Endothelial cell (in vitro differentiated cells): ENCODE measurements around the gene MFAP1. TPM values are rescaled to one million over a fixed set of nuclear protein-coding genes. Genes with fewer than 3 reads are reported as not detected.

Experiments used
- DNase-seq: peaks from one replicate; pipeline ENCODE4 v3.0.0; 2021; ENCODE audit warnings: low spot score
- H3K27ac Mint-ChIP-seq: one replicate; pipeline ENCODE4 v1.8.0; 2021; ENCODE audit warnings: mixed read lengths, inconsistent platforms; ENCODE audit not compliant: unreplicated experiment
- H3K27me3 Mint-ChIP-seq: one replicate; pipeline ENCODE4 v1.8.0; 2021; ENCODE audit warnings: mild to moderate bottlenecking, moderate library complexity, mixed read lengths, inconsistent platforms; ENCODE audit not compliant: unreplicated experiment
- H3K36me3 Mint-ChIP-seq: one replicate; pipeline ENCODE4 v1.8.0; 2021; ENCODE audit warnings: mild to moderate bottlenecking, low read depth, mixed read lengths, inconsistent platforms; ENCODE audit not compliant: unreplicated experiment
- H3K4me1 Mint-ChIP-seq: one replicate; pipeline ENCODE4 v1.8.0; 2021; ENCODE audit warnings: mild to moderate bottlenecking, mixed read lengths, inconsistent platforms; ENCODE audit not compliant: unreplicated experiment
- H3K4me3 Mint-ChIP-seq: one replicate; pipeline ENCODE4 v1.8.0; 2021; ENCODE audit warnings: mild to moderate bottlenecking, mixed read lengths, inconsistent platforms; ENCODE audit not compliant: unreplicated experiment
- H3K9me3 Mint-ChIP-seq: one replicate; pipeline ENCODE4 v1.8.0; 2021; ENCODE audit warnings: mixed read lengths, inconsistent platforms; ENCODE audit not compliant: unreplicated experiment
- total RNA-seq: library from RNA; stranded (reverse); fragmentation: NEBNext Ultra II Directional; extraction: Animal tissue kit (Norgen Biotek cat#: 25700); gene quantifications from one replicate; pipeline ENCODE4 v1.2.1, GENCODE V29; 2021; ENCODE audit not compliant: unreplicated experiment
- TF ChIP-seq, protein P1 (sequence below): fragments of 200-600 bp; sonication (generic); IDR thresholded peaks from one replicate; pipeline ENCODE4 v1.5.0; 2021; ENCODE audit warnings: antibody characterized with exemption; ENCODE audit not compliant: unreplicated experiment

Gene MFAP1
- total RNA-seq, 1 donor from 2014 or later: 28.6 TPM

DNA sequence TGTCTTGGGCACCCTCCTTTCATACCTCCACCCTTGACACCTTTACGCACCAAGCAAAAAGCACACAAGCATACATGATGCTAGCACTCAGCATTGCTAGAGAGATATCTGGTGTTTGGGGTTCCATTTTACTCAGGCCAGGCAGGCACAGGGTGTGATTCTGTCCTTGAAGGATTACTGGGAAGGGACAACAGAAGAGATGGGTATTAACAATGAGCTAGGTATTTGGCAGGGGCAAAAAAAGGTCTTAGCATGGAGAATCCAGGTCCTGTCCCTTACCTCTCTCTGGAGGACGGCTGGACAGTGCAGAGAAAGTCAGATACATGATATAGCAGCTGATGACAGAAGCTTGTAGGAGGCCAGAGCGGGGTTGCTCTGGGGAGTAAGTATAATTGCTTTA lies 27.9 kb downstream of the MFAP1 start:
- Mint-ChIP-seq H3K4me1 (peaks cover 56% of the 10 kb centered on the region), H3K9me3 (no peaks in the 10 kb centered on the region), H3K4me3 (peak overlapping the region; percentile 72), H3K27ac (peak overlapping the region; percentile 52), H3K27me3 (peaks cover 29% of the 10 kb centered on the region), H3K36me3 (peaks cover 63% of the 10 kb centered on the region)
- no peak for DNase-seq
- TF ChIP-seq, protein P1, sequence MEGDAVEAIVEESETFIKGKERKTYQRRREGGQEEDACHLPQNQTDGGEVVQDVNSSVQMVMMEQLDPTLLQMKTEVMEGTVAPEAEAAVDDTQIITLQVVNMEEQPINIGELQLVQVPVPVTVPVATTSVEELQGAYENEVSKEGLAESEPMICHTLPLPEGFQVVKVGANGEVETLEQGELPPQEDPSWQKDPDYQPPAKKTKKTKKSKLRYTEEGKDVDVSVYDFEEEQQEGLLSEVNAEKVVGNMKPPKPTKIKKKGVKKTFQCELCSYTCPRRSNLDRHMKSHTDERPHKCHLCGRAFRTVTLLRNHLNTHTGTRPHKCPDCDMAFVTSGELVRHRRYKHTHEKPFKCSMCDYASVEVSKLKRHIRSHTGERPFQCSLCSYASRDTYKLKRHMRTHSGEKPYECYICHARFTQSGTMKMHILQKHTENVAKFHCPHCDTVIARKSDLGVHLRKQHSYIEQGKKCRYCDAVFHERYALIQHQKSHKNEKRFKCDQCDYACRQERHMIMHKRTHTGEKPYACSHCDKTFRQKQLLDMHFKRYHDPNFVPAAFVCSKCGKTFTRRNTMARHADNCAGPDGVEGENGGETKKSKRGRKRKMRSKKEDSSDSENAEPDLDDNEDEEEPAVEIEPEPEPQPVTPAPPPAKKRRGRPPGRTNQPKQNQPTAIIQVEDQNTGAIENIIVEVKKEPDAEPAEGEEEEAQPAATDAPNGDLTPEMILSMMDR: no peak

DNA sequence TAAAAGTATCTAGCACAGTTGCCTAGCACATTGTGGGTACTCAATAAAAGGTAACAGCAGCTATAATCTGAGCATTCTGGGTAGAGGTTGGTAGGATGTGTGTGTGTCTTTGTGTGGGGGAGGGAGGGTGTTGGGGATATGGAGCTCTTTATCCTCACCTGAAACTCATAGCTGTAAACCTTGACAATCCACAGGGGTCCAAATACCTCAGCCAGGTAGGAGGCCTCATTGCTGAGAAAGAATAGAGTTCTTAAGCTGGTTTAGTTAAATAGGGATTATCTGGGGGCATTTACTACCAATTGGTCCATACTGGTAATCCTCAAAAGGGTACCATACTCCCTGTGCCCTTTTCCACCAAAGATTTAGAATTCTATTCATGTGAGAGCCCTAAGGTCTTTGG lies 28.5 kb downstream of the MFAP1 start:
- Mint-ChIP-seq H3K4me1 (peaks cover 54% of the 10 kb centered on the region), H3K36me3 (peaks cover 63% of the 10 kb centered on the region), H3K27me3 (peaks cover 32% of the 10 kb centered on the region), H3K9me3 (no peaks in the 10 kb centered on the region), H3K27ac (no peak overlapping the region), H3K4me3 (peak overlapping the region; percentile 72)
- DNase-seq: no peak
- TF ChIP-seq, protein P1: no peak

DNA sequence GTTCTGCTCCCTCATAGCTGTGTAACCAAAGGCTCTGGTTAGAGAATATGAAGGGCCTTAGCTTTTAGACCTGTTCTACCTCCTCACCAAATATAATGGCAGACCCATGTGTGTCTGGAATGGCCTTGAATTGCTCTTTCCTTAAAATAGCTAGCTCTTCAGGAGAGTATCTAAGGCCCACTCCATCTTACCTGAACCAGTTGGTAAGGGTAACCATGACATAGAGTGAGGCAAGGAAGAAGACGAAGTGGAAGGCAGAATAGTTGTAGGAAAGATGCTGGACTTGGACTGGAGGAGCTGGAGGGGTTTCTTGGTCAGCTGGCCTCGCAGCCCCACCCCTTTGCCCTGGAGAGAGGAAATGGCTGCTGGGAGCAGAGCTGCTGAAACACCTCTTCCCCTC lies 29.3 kb downstream of the MFAP1 start:
- peaks cover 61% of the 10 kb centered on the region for H3K36me3 Mint-ChIP-seq
- TF ChIP-seq, protein P1: no peak
- no peaks in the 10 kb centered on the region for H3K9me3 Mint-ChIP-seq
- H3K4me1 Mint-ChIP-seq: peaks cover 47% of the 10 kb centered on the region
- peak overlapping the region; percentile 72 for H3K4me3 Mint-ChIP-seq
- no peak for DNase-seq
- peaks cover 29% of the 10 kb centered on the region for H3K27me3 Mint-ChIP-seq
- H3K27ac Mint-ChIP-seq: no peak overlapping the region

DNA sequence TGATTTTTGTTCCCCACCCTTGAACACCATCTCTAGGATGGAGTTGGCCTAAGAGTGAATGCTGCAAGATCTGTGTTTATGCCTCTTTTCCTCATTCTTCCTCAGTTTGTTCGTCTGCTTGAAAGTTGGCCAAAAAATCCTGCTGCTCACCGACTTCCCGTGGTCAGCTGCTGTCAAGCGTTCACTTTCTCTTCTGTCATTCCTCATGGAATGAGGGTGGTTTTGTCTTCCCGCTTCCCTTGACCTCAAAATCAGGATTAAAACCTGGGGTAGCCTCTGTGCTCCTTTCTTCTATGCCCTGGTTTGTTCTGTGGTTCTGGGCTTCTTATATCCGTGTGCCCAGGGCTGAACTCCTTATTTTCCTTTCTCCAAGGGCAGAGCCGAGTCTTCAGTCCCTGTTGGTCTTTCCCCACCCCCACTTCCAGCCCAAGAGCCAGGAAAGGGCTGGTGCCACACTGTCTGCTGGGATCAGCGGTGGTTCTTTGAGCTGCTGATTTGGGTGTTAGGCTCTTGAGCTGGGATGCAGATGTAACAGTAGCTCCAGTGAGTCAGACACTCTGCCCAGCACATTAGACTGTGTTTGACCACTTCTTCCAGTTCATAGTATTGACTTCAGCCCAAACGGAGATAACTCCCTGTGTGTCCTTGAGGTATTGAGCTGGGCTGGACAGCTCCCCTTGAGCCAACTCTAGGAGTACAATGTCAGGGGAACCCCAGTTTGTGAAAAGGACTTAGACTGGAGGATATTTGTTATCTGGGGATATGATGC lies 30.0 kb downstream of the MFAP1 start:
- H3K9me3 Mint-ChIP-seq: no peaks in the 10 kb centered on the region
- peaks cover 43% of the 10 kb centered on the region for H3K4me1 Mint-ChIP-seq
- TF ChIP-seq, protein P1: no peak
- peak overlapping the region; percentile 99 for H3K4me3 Mint-ChIP-seq
- H3K27me3 Mint-ChIP-seq: peaks cover 28% of the 10 kb centered on the region
- H3K36me3 Mint-ChIP-seq: peaks cover 53% of the 10 kb centered on the region
- H3K27ac Mint-ChIP-seq: peak overlapping the region; percentile 9
- no peak for DNase-seq

DNA sequence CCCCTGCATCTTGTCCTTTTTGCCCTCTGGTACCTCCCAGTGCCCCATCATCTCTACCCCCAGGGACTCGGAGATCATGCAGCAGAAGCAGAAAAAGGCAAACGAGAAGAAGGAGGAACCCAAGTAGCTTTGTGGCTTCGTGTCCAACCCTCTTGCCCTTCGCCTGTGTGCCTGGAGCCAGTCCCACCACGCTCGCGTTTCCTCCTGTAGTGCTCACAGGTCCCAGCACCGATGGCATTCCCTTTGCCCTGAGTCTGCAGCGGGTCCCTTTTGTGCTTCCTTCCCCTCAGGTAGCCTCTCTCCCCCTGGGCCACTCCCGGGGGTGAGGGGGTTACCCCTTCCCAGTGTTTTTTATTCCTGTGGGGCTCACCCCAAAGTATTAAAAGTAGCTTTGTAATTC lies 30.8 kb downstream of the MFAP1 start:
- Mint-ChIP-seq H3K4me3 (peak overlapping the region; percentile 99), H3K9me3 (no peaks in the 10 kb centered on the region), H3K27ac (peak overlapping the region; percentile 98), H3K27me3 (peaks cover 27% of the 10 kb centered on the region), H3K36me3 (peaks cover 48% of the 10 kb centered on the region), H3K4me1 (peaks cover 38% of the 10 kb centered on the region)
- TF ChIP-seq, protein P1: no peak
- DNase-seq: no peak
